ENCODE data around the gene UMODL1. TPM values are rescaled to one million over a fixed set of nuclear protein-coding genes. Genes with fewer than 3 reads are reported as not detected.

Gene UMODL1
- total RNA-seq, 1 experiment from 2014 or later, result 0.20 TPM

GRCh38 chr21:42091899-42092508 is 20.9 kb downstream of the UMODL1 start:
- H3K4me1 Mint-ChIP-seq (ENCODE audit: low read depth, unreplicated experiment), result peaks cover 13% of the 10 kb centered on the region
- no peaks in the 10 kb centered on the region for H3K27me3 ChIP-seq (replicated peaks; ENCODE audit: control insufficient read depth, insufficient read depth, low read length)
- H3K36me3 ChIP-seq (ENCODE audit: control insufficient read depth, insufficient read depth, low read length), result no peaks in the 10 kb centered on the region
- H3K9me3 ChIP-seq, result no peaks in the 10 kb centered on the region
- peaks cover 13% of the 10 kb centered on the region for H3K4me1 ChIP-seq
- no peak for DNase-seq
- peaks cover 10% of the 10 kb centered on the region for H3K9me3 Mint-ChIP-seq (ENCODE audit: unreplicated experiment)
- intact Hi-C loops (cut with micrococcal nuclease; ENCODE audit: unreplicated experiment), result no loop called here
- POLR2A ChIA-PET, result no interaction called here
- H3K4me3 Mint-ChIP-seq (ENCODE audit: unreplicated experiment), result no peak overlapping the region
- H3K4me3 ChIP-seq (ENCODE audit: low read depth, low read length), result no peak overlapping the region
- TF ChIP-seq CTCF (IDR thresholded peaks at IDR 0.05; ENCODE audit: insufficient read depth in 1 of 2, low read depth in 1 of 2, low read length in 1 of 2, severe bottlenecking in 1 of 2, unreplicated experiment in 1 of 2), result no peak
- H3K27ac Mint-ChIP-seq (ENCODE audit: unreplicated experiment), result peak overlapping the region; percentile 45
- no peaks in the 10 kb centered on the region for H3K36me3 Mint-ChIP-seq (ENCODE audit: insufficient read depth, unreplicated experiment)
- CTCF ChIA-PET, result interaction anchor here (0.7 kb wide), 1 partner anchor 59 kb away, joined by 3 read pairs; no protein-coding TSS in a partner anchor
- H3K27me3 Mint-ChIP-seq (ENCODE audit: insufficient read depth, unreplicated experiment), result no peaks in the 10 kb centered on the region
- BruUV-seq (replicated peaks), result no TSS peak

GRCh38 chr21:42092771-42093170 is 21.7 kb downstream of the UMODL1 start:
- H3K36me3 Mint-ChIP-seq (ENCODE audit: insufficient read depth, unreplicated experiment), result no peaks in the 10 kb centered on the region
- Histone ChIP-seq H3K36me3 (ENCODE audit: control insufficient read depth, insufficient read depth, low read length) (no peaks in the 10 kb centered on the region), H3K4me3 (ENCODE audit: low read depth, low read length) (no peak overlapping the region), H3K4me1 (peaks cover 19% of the 10 kb centered on the region), H3K27me3 (replicated peaks; ENCODE audit: control insufficient read depth, insufficient read depth, low read length) (no peaks in the 10 kb centered on the region), H3K9me3 (no peaks in the 10 kb centered on the region)
- ChIA-PET POLR2A (no interaction called here), CTCF (interaction anchor here (0.7 kb wide), 1 partner anchor 60 kb away, joined by 3 read pairs; no protein-coding TSS in a partner anchor)
- BruUV-seq (replicated peaks), result no TSS peak
- no peaks in the 10 kb centered on the region for H3K27me3 Mint-ChIP-seq (ENCODE audit: insufficient read depth, unreplicated experiment)
- TF ChIP-seq CTCF (IDR thresholded peaks at IDR 0.05; ENCODE audit: insufficient read depth in 1 of 2, low read depth in 1 of 2, low read length in 1 of 2, severe bottlenecking in 1 of 2, unreplicated experiment in 1 of 2), result no peak
- H3K4me1 Mint-ChIP-seq (ENCODE audit: low read depth, unreplicated experiment), result peaks cover 18% of the 10 kb centered on the region
- peaks cover 10% of the 10 kb centered on the region for H3K9me3 Mint-ChIP-seq (ENCODE audit: unreplicated experiment)
- DNase-seq, result no peak
- intact Hi-C loops (cut with micrococcal nuclease; ENCODE audit: unreplicated experiment), result no loop called here
- no peak overlapping the region for H3K27ac Mint-ChIP-seq (ENCODE audit: unreplicated experiment)
- no peak overlapping the region for H3K4me3 Mint-ChIP-seq (ENCODE audit: unreplicated experiment)

GRCh38 chr21:42093186-42093585 is 22.1 kb downstream of the UMODL1 start:
- no peak for TF ChIP-seq CTCF (IDR thresholded peaks at IDR 0.05; ENCODE audit: insufficient read depth in 1 of 2, low read depth in 1 of 2, low read length in 1 of 2, severe bottlenecking in 1 of 2, unreplicated experiment in 1 of 2)
- no peak overlapping the region for H3K27ac Mint-ChIP-seq (ENCODE audit: unreplicated experiment)
- Histone ChIP-seq H3K36me3 (ENCODE audit: control insufficient read depth, insufficient read depth, low read length) (no peaks in the 10 kb centered on the region), H3K4me3 (ENCODE audit: low read depth, low read length) (no peak overlapping the region), H3K4me1 (peaks cover 24% of the 10 kb centered on the region), H3K27me3 (replicated peaks; ENCODE audit: control insufficient read depth, insufficient read depth, low read length) (no peaks in the 10 kb centered on the region), H3K9me3 (no peaks in the 10 kb centered on the region)
- POLR2A ChIA-PET, result no interaction called here
- DNase-seq, result no peak
- H3K4me1 Mint-ChIP-seq (ENCODE audit: low read depth, unreplicated experiment), result peaks cover 18% of the 10 kb centered on the region
- CTCF ChIA-PET, result no interaction called here
- no peaks in the 10 kb centered on the region for H3K36me3 Mint-ChIP-seq (ENCODE audit: insufficient read depth, unreplicated experiment)
- no peaks in the 10 kb centered on the region for H3K27me3 Mint-ChIP-seq (ENCODE audit: insufficient read depth, unreplicated experiment)
- intact Hi-C loops (cut with micrococcal nuclease; ENCODE audit: unreplicated experiment), result no loop called here
- H3K9me3 Mint-ChIP-seq (ENCODE audit: unreplicated experiment), result peaks cover 10% of the 10 kb centered on the region
- H3K4me3 Mint-ChIP-seq (ENCODE audit: unreplicated experiment), result no peak overlapping the region
- BruUV-seq (replicated peaks), result no TSS peak
